ENCODE results near the gene TMEM135. TPM values are rescaled to one million over a fixed set of nuclear protein-coding genes. Genes with fewer than 3 reads are reported as not detected.

The TMEM135 gene
- polyA plus RNA-seq, 1 of the 3 experiments (the other 2 are of a cell fraction) = 3.0 TPM

- H3F3A ChIP-seq (replicated peaks; ENCODE audit: insufficient read depth) = no peaks in the 10 kb centered on the region
- no peaks in the 10 kb centered on the region for H3K9me2 ChIP-seq
- no peak for DNase-seq
- no peak overlapping the region for H3K9ac ChIP-seq
- no peak overlapping the region for H3K4me3 ChIP-seq (ENCODE audit: low read depth in 2 of 2, low read length in 1 of 2)
- no peak for TF ChIP-seq RCOR1 (IDR thresholded peaks at IDR 0.05; ENCODE audit: low read length)
- TF ChIP-seq USF1 (IDR thresholded peaks at IDR 0.05; ENCODE audit: borderline replicate concordance, low read depth) = no peak
- TF ChIP-seq FOXM1 (IDR thresholded peaks at IDR 0.05; ENCODE audit: low read depth) = no peak
- no peak for TF ChIP-seq ELF1 (IDR thresholded peaks at IDR 0.05)
- no peak for TF ChIP-seq EZH2phosphoT487 (IDR thresholded peaks at IDR 0.05; ENCODE audit: borderline replicate concordance, low read depth)
- TF ChIP-seq YY1 (IDR thresholded peaks at IDR 0.05; ENCODE audit: low read depth) = no peak
- TF ChIP-seq GATA2 (CRISPR knock-in tag; IDR thresholded peaks at IDR 0.05) = no peak
- no peak for TF ChIP-seq ZBTB33 (IDR thresholded peaks at IDR 0.05; ENCODE audit: borderline replicate concordance, low read depth)
- no peak for TF ChIP-seq NRF1 (IDR thresholded peaks at IDR 0.05; ENCODE audit: low read depth, low read length)
- 43% methylated on average over 5 of the region's 5 CpGs for WGBS (ENCODE audit: low lambda C conversion rate)
- no peak overlapping the region for H3K27ac ChIP-seq (ENCODE audit: low read depth in 2 of 2, low read length in 1 of 2)
- no peaks in the 10 kb centered on the region for H3K79me2 ChIP-seq (ENCODE audit: insufficient read depth)
- CTCF ChIA-PET = no interaction called here
- no peaks in the 10 kb centered on the region for H3K4me1 ChIP-seq (ENCODE audit: control insufficient read depth in 1 of 2, insufficient read depth in 2 of 2, low read depth in 1 of 2, low read length in 1 of 2)
- POLR2A ChIA-PET = no interaction called here
- H4K20me1 ChIP-seq (ENCODE audit: insufficient read depth) = no peaks in the 10 kb centered on the region
- H3K4me2 ChIP-seq = no peak overlapping the region
- no peaks in the 10 kb centered on the region for H3K9me3 ChIP-seq
- no peaks in the 10 kb centered on the region for H3K27me3 ChIP-seq (ENCODE audit: insufficient read depth)
- no peaks in the 10 kb centered on the region for H3K36me3 ChIP-seq (replicated peaks in 1 of 2; ENCODE audit: control insufficient read depth in 1 of 2, insufficient read depth in 2 of 2, low read length in 1 of 2)
- H2AFZ ChIP-seq (ENCODE audit: low read depth) = no peak overlapping the region
These were observed 301.7 kb downstream of the TMEM135 start for GRCh38 chr11:87339416-87339815.

GRCh38 chr11:87347441-87347840, 309.7 kb downstream of the TMEM135 start:
- H3K79me2 ChIP-seq (ENCODE audit: insufficient read depth) = no peaks in the 10 kb centered on the region
- ChIA-PET CTCF (no interaction called here), POLR2A (no interaction called here)
- no peak overlapping the region for H3K9ac ChIP-seq
- H3K9me2 ChIP-seq = no peaks in the 10 kb centered on the region
- no peaks in the 10 kb centered on the region for H3K9me3 ChIP-seq
- H3F3A ChIP-seq (replicated peaks; ENCODE audit: insufficient read depth) = no peaks in the 10 kb centered on the region
- no peak overlapping the region for H3K27ac ChIP-seq (ENCODE audit: low read depth in 2 of 2, low read length in 1 of 2)
- no peaks in the 10 kb centered on the region; a peak in 1 of 4 replicates for H3K4me1 ChIP-seq (ENCODE audit: control insufficient read depth in 1 of 2, insufficient read depth in 2 of 2, low read depth in 1 of 2, low read length in 1 of 2)
- no peaks in the 10 kb centered on the region for H3K36me3 ChIP-seq (replicated peaks in 1 of 2; ENCODE audit: control insufficient read depth in 1 of 2, insufficient read depth in 2 of 2, low read length in 1 of 2)
- no peaks in the 10 kb centered on the region for H3K27me3 ChIP-seq (ENCODE audit: insufficient read depth)
- H2AFZ ChIP-seq (ENCODE audit: low read depth) = no peak overlapping the region
- 46% methylated on average over 2 of the region's 2 CpGs for WGBS (ENCODE audit: low lambda C conversion rate)
- no peak for DNase-seq
- no peak overlapping the region for H3K4me2 ChIP-seq
- no peaks in the 10 kb centered on the region for H4K20me1 ChIP-seq (ENCODE audit: insufficient read depth)
- no peak overlapping the region for H3K4me3 ChIP-seq (ENCODE audit: low read depth in 2 of 2, low read length in 1 of 2)
- no peak for TF ChIP-seq MEF2A (IDR thresholded peaks at IDR 0.05; ENCODE audit: borderline replicate concordance, low read depth)

GRCh38 chr11:87347854-87348253, 310.1 kb downstream of the TMEM135 start:
- Histone ChIP-seq H3K9me2 (no peaks in the 10 kb centered on the region), H3K9me3 (no peaks in the 10 kb centered on the region), H3K36me3 (replicated peaks in 1 of 2; ENCODE audit: control insufficient read depth in 1 of 2, insufficient read depth in 2 of 2, low read length in 1 of 2) (no peaks in the 10 kb centered on the region), H3K27me3 (ENCODE audit: insufficient read depth) (no peaks in the 10 kb centered on the region), H3K79me2 (ENCODE audit: insufficient read depth) (no peaks in the 10 kb centered on the region), H3K4me2 (no peak overlapping the region), H2AFZ (ENCODE audit: low read depth) (no peak overlapping the region), H4K20me1 (ENCODE audit: insufficient read depth) (no peaks in the 10 kb centered on the region), H3K4me1 (ENCODE audit: control insufficient read depth in 1 of 2, insufficient read depth in 2 of 2, low read depth in 1 of 2, low read length in 1 of 2) (peaks cover 0 to 3% of the 10 kb centered on the region in 2 experiments; a peak in 1 of 4 replicates), H3K4me3 (ENCODE audit: low read depth in 2 of 2, low read length in 1 of 2) (no peak overlapping the region), H3F3A (replicated peaks; ENCODE audit: insufficient read depth) (no peaks in the 10 kb centered on the region), H3K9ac (no peak overlapping the region), H3K27ac (ENCODE audit: low read depth in 2 of 2, low read length in 1 of 2) (no peak overlapping the region)
- POLR2A ChIA-PET = no interaction called here
- CTCF ChIA-PET = no interaction called here
- DNase-seq = no peak
- no peak for TF ChIP-seq MAX (IDR thresholded peaks at IDR 0.05; ENCODE audit: low read depth)
- no peak for TF ChIP-seq RFX5 (IDR thresholded peaks at IDR 0.05; ENCODE audit: low read length)
- no peak for TF ChIP-seq FOXM1 (IDR thresholded peaks at IDR 0.05; ENCODE audit: low read depth)
- TF ChIP-seq TAF1 (IDR thresholded peaks at IDR 0.05; ENCODE audit: borderline replicate concordance, low read depth, low read length) = no peak
- TF ChIP-seq CTCF (IDR thresholded peaks at IDR 0.05) = no peak
- no peak for TF ChIP-seq GATA2 (CRISPR knock-in tag; IDR thresholded peaks at IDR 0.05)
- no peak for TF ChIP-seq MEF2A (IDR thresholded peaks at IDR 0.05; ENCODE audit: borderline replicate concordance, low read depth)
- TF ChIP-seq EP300 (IDR thresholded peaks at IDR 0.05; ENCODE audit: borderline replicate concordance in 1 of 2, low read depth in 1 of 2, low read length in 1 of 2) = no peak
- TF ChIP-seq NFIC (IDR thresholded peaks at IDR 0.05; ENCODE audit: borderline replicate concordance) = no peak
- no peak for TF ChIP-seq USF2 (IDR thresholded peaks at IDR 0.05; ENCODE audit: borderline replicate concordance, low read depth, low read length)

Data from SK-N-SH (cell line).